ENCODE measurements around the gene FAHD2A.

GRCh38 chr2:95386031-95386430 is 16.5 kb upstream of the FAHD2A start:
- TF ChIP-seq CTCF (conservative IDR thresholded peaks at IDR 0.05; ENCODE audit: low read length) (no peak), EZH2phosphoT487 (IDR thresholded peaks at IDR 0.05; ENCODE audit: borderline replicate concordance) (no peak)

All from Loucy (cell line).